ENCODE data around the gene CRHR1. TPM values are rescaled to one million over a fixed set of nuclear protein-coding genes. Genes with fewer than 3 reads are reported as not detected.

CRHR1 gene
- total and polyA plus RNA-seq, 4 donors, result 1.9 to 10.4 (median 5.6) TPM

DNA sequence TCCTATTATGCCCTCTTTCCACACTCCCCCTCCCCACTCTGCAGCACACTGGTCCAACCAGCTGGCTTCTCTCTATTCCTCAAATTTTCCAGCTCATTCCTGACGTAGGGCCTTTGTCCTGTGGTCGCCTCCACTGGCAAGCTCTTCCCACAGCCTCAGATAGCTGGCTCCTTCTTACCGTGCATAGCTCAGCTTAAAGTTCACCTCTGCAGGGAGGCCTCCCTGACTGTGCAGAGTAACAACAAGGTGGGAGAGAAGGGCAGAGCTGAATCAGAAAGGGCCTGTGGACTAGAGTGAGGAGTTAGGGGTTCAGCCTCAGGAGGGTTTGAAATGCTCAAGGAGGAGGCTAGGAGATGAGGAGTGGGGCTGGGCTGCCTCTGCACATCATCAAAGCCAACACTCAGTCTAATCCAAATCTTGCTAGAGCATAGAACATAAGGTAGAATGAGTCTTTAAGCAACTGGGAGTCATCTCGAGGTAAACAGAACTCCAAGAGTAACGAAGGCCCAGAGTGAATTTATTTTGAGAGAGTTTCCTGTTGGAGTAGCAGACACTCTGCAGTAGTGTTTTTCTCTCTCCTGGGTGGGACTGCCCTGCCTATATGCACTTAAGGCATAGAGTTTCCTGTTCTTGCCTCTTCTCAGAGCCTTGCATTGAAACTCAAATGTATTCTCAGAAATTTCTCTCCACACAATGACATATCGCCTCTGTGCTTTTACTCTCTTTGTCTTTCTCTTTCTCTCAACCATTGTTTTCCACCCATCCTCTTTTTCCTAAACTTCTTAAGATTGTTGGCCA, 79.9 kb downstream of the CRHR1 start:
- Histone ChIP-seq H3K9me3 (ENCODE audit: control insufficient read depth, insufficient read depth, low read length) (no peaks in the 10 kb centered on the region), H3K27me3 (ENCODE audit: control insufficient read depth, insufficient read depth, low read length) (no peaks in the 10 kb centered on the region), H3K36me3 (ENCODE audit: control insufficient read depth, insufficient read depth, low read length) (no peaks in the 10 kb centered on the region), H3K4me3 (ENCODE audit: low read depth, low read length) (no peak overlapping the region), H3K27ac (ENCODE audit: low read depth, low read length) (no peak overlapping the region), H3K4me1 (ENCODE audit: control insufficient read depth, insufficient read depth, low read length) (no peaks in the 10 kb centered on the region)
- DNase-seq (ENCODE audit: low read depth in 4 of 6, low spot score in 6 of 6), result no peak
- WGBS (ENCODE audit: insufficient coverage), result 57% methylated on average over 3 of the region's 6 CpGs

DNA sequence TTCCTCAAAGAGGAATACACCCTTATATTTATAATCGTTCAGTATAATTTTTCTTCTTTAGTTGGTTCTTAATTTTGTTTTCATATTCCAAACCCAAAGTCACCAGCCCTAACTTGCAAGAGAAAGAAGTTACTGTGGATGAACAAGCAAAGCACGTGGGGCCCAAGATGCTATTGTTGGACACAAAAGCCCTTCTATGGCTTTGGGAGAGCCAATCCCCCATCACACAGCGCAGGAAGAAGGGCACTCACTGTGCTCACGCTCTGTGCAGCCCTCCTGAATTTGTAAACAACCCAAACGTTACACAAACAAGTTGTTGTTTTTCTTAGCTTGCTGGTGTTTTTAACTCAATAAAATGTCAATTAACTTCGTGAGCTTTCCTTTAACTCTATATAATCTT, 83.1 kb downstream of the CRHR1 start:
- WGBS (ENCODE audit: insufficient coverage), result 57% methylated on average over 1 of the region's 6 CpGs
- DNase-seq (ENCODE audit: low read depth in 4 of 6, low spot score in 6 of 6), result peak in 2 of 6 donors; percentile 11 to 36

DNA sequence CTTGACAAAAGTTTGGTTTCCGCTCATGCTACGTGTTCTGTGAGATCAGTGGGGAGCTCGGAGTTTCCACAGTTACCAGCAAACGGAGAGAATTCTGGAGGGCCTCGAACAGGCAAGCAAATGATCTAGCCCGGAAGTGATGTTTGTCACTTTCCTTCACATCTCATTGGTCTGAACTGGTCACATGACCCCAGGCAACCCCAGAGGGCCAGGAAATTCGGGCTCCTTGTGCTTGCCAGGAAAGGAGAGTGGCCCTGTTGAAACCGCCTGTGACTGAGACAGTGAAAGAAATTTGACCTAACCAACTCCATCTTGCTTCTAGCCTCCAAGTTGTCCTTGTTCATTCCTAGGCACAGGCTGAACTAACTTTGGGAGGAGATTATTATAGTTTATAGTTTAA, 83.6 kb downstream of the CRHR1 start:
- Histone ChIP-seq H3K9me3 (ENCODE audit: control insufficient read depth, insufficient read depth, low read length) (no peaks in the 10 kb centered on the region), H3K27me3 (ENCODE audit: control insufficient read depth, insufficient read depth, low read length) (no peaks in the 10 kb centered on the region), H3K4me3 (ENCODE audit: low read depth, low read length) (no peak overlapping the region), H3K36me3 (ENCODE audit: control insufficient read depth, insufficient read depth, low read length) (no peaks in the 10 kb centered on the region), H3K27ac (ENCODE audit: low read depth, low read length) (no peak overlapping the region), H3K4me1 (ENCODE audit: control insufficient read depth, insufficient read depth, low read length) (no peaks in the 10 kb centered on the region)
- WGBS (ENCODE audit: insufficient coverage), result 69% methylated on average over 7 of the region's 8 CpGs
- DNase-seq (ENCODE audit: low read depth in 4 of 6, low spot score in 6 of 6), result no peak

More for the DNA sequence above, 83.1 kb downstream of the CRHR1 start:
- H3K4me3 ChIP-seq (ENCODE audit: low read depth, low read length), result no peak overlapping the region
- no peaks in the 10 kb centered on the region for H3K36me3 ChIP-seq (ENCODE audit: control insufficient read depth, insufficient read depth, low read length)
- no peaks in the 10 kb centered on the region for H3K27me3 ChIP-seq (ENCODE audit: control insufficient read depth, insufficient read depth, low read length)
- H3K9me3 ChIP-seq (ENCODE audit: control insufficient read depth, insufficient read depth, low read length), result no peaks in the 10 kb centered on the region
- H3K27ac ChIP-seq (ENCODE audit: low read depth, low read length), result no peak overlapping the region
- no peaks in the 10 kb centered on the region for H3K4me1 ChIP-seq (ENCODE audit: control insufficient read depth, insufficient read depth, low read length)

DNA sequence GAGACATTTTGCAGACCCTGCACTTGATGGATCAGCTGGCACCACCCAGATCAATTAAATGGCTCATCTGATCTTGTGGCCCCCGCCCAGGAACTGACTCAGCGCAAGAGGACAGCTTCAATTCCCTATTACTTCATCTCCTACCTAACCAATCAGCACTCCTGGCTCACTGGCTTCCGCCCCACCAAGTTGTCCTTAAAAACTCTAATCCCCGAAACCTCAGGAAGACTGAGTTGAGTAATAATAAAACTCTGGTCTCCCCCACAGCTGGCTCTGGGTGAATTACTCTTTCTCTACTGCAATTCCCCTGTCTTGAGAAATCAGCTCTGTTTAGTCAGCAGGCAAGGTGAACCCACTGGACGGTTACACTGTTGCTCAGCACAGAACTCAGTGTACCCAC, 84.2 kb downstream of the CRHR1 start:
- Histone ChIP-seq H3K4me3 (ENCODE audit: low read depth, low read length) (no peak overlapping the region), H3K4me1 (ENCODE audit: control insufficient read depth, insufficient read depth, low read length) (no peaks in the 10 kb centered on the region), H3K36me3 (ENCODE audit: control insufficient read depth, insufficient read depth, low read length) (no peaks in the 10 kb centered on the region), H3K27ac (ENCODE audit: low read depth, low read length) (no peak overlapping the region), H3K9me3 (ENCODE audit: control insufficient read depth, insufficient read depth, low read length) (no peaks in the 10 kb centered on the region), H3K27me3 (ENCODE audit: control insufficient read depth, insufficient read depth, low read length) (no peaks in the 10 kb centered on the region)
- no peak for DNase-seq (ENCODE audit: low read depth in 4 of 6, low spot score in 6 of 6)
- 60% methylated on average over 3 of the region's 5 CpGs for WGBS (ENCODE audit: insufficient coverage)

DNA sequence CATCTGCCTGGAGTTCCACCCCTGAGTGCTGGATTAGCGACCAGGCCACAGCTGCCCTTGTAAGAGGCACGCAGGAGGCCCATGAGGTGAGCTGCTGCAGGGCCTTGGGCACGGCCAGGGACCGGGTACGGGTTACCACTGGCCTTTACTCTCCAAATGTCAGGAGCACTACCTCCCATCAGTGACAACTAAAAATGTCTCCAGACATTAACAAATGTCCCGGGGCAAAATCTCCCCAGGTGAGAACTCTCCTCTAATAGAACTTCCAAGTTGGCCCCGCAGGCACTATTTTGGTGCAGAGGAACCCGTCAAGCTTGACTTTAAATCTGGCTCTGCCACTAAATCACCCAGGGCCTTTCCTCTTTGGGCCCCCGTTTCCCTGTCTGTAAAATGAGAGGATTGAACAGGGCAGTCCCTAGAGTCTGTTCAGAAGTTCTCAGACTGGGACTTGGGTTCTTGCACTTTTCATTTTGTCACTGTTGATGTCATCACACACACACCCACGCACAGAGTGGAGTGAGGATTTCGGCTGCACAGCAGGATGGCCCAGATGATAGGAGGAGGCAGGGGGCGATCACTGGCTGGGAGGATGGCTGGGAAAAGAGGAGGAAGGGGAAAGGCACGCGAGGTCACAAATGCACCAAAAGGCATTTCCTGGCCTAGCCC, 85.7 kb downstream of the CRHR1 start:
- Histone ChIP-seq H3K9me3 (ENCODE audit: control insufficient read depth, insufficient read depth, low read length) (no peaks in the 10 kb centered on the region), H3K27ac (ENCODE audit: low read depth, low read length) (no peak overlapping the region), H3K4me1 (ENCODE audit: control insufficient read depth, insufficient read depth, low read length) (no peaks in the 10 kb centered on the region), H3K36me3 (ENCODE audit: control insufficient read depth, insufficient read depth, low read length) (no peaks in the 10 kb centered on the region), H3K27me3 (ENCODE audit: control insufficient read depth, insufficient read depth, low read length) (no peaks in the 10 kb centered on the region), H3K4me3 (ENCODE audit: low read depth, low read length) (no peak overlapping the region)
- no peak for DNase-seq (ENCODE audit: low read depth in 4 of 6, low spot score in 6 of 6)
- WGBS (ENCODE audit: insufficient coverage), result 84% methylated on average over 7 of the region's 14 CpGs

DNA sequence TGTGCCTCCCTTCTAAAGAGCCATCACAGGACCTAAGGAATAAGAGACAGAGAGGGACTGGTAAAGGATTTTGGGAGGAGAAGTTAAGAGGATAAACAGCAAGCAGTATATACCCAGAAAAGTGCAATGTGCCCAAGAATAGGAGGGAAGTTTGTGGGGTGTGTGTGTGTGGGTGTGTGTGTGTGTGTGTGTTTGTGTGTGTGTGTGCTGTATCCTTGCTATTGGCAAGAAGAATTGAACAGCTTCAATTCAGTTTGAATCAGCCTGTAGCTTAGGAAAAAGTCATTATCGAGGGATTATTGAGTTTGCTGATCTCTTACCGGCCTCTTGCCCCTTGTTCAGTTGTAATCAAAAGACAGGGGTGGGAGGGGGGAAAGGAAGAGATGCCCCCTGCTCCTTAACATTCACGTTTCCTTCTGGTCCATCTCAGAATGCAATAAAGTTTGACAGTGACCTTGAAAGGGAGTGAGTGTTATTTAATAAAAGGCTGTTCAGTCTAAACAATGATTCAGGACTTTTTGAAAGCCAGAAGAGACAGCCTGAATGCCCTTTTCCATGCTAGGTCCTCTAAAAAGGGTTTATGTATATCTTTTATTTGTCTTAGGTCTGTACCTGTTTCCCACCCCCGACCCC, 86.3 kb downstream of the CRHR1 start:
- Histone ChIP-seq H3K27me3 (ENCODE audit: control insufficient read depth, insufficient read depth, low read length) (no peaks in the 10 kb centered on the region), H3K4me1 (ENCODE audit: control insufficient read depth, insufficient read depth, low read length) (no peaks in the 10 kb centered on the region), H3K27ac (ENCODE audit: low read depth, low read length) (no peak overlapping the region), H3K36me3 (ENCODE audit: control insufficient read depth, insufficient read depth, low read length) (no peaks in the 10 kb centered on the region), H3K9me3 (ENCODE audit: control insufficient read depth, insufficient read depth, low read length) (no peaks in the 10 kb centered on the region), H3K4me3 (ENCODE audit: low read depth, low read length) (no peak overlapping the region)
- 50% methylated on average over 1 of the region's 4 CpGs for WGBS (ENCODE audit: insufficient coverage)
- no peak for DNase-seq (ENCODE audit: low read depth in 4 of 6, low spot score in 6 of 6)

DNA sequence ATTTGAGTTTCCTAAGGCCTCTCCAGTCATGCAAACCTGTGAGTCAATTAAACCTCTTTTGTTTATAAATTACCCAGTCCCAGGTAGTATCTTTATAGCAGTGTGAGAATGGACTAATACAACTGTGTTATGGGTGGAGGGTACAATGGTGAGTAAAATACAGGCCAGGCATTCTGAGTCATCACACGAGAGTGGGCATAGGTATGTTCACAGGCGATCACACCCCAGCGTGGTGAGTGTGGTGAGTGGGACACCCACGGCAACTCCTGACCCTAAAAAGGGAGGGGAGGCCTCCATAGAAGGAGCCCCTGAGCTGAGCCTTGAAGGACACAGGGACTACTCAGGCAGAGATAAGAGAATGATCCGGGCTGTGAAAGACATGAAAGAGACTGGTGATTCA, 87.6 kb downstream of the CRHR1 start:
- no peak for DNase-seq (ENCODE audit: low read depth in 4 of 6, low spot score in 6 of 6)
- Histone ChIP-seq H3K4me1 (ENCODE audit: control insufficient read depth, insufficient read depth, low read length) (no peaks in the 10 kb centered on the region), H3K4me3 (ENCODE audit: low read depth, low read length) (no peak overlapping the region), H3K27ac (ENCODE audit: low read depth, low read length) (no peak overlapping the region), H3K27me3 (ENCODE audit: control insufficient read depth, insufficient read depth, low read length) (no peaks in the 10 kb centered on the region), H3K36me3 (ENCODE audit: control insufficient read depth, insufficient read depth, low read length) (no peaks in the 10 kb centered on the region), H3K9me3 (ENCODE audit: control insufficient read depth, insufficient read depth, low read length) (no peaks in the 10 kb centered on the region)
- 65% methylated on average over 5 of the region's 5 CpGs for WGBS (ENCODE audit: insufficient coverage)

DNA sequence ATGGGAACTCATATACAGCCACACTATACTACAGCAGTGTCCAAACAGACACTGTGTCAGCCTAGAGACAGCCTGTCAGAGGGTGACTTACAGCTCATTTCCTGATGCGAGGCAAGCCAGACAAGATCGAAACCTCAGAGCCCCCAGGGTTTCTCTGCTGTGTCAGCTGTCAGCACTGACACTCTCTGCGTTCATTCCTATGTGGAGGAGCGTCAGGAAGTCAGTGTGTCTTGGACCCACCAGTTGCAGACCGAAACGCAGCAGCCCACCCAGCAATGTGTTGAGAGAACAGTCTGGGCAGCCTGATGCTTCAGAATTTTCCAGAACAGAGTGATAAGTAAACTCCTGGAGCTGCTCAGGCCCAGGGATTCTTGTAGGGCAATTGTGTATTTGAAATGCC, 89.6 kb downstream of the CRHR1 start:
- no peaks in the 10 kb centered on the region for H3K9me3 ChIP-seq (ENCODE audit: control insufficient read depth, insufficient read depth, low read length)
- DNase-seq (ENCODE audit: low read depth in 4 of 6, low spot score in 6 of 6), result peak in 1 of 6 donors; percentile 7
- H3K27me3 ChIP-seq (ENCODE audit: control insufficient read depth, insufficient read depth, low read length), result no peaks in the 10 kb centered on the region
- H3K27ac ChIP-seq (ENCODE audit: low read depth, low read length), result no peak overlapping the region
- no peak overlapping the region for H3K4me3 ChIP-seq (ENCODE audit: low read depth, low read length)
- H3K36me3 ChIP-seq (ENCODE audit: control insufficient read depth, insufficient read depth, low read length), result no peaks in the 10 kb centered on the region
- WGBS (ENCODE audit: insufficient coverage), result 30% methylated on average over 6 of the region's 6 CpGs
- H3K4me1 ChIP-seq (ENCODE audit: control insufficient read depth, insufficient read depth, low read length), result no peaks in the 10 kb centered on the region

DNA sequence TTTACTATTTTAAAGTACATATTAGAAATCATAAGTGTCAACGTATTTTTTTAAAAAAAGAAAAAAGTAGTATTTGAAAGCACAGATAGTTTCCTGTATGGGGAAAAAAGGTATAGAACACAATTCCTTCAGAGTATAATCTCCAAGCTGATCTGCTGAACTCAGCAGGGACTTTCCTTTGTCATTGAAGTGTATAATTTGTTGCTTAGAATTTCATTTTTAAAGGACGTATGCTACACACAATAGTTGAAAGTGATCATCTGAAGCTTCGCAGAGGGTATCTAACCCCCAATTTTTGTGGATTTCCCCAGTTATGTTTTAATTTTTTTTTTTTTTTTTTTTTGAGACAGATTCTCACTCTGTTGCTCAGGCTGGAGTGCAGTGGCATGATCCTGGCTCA, 90.0 kb downstream of the CRHR1 start:
- DNase-seq (ENCODE audit: low read depth in 4 of 6, low spot score in 6 of 6), result no peak
- Histone ChIP-seq H3K36me3 (ENCODE audit: control insufficient read depth, insufficient read depth, low read length) (no peaks in the 10 kb centered on the region), H3K4me3 (ENCODE audit: low read depth, low read length) (no peak overlapping the region), H3K27me3 (ENCODE audit: control insufficient read depth, insufficient read depth, low read length) (no peaks in the 10 kb centered on the region), H3K27ac (ENCODE audit: low read depth, low read length) (no peak overlapping the region), H3K4me1 (ENCODE audit: control insufficient read depth, insufficient read depth, low read length) (no peaks in the 10 kb centered on the region), H3K9me3 (ENCODE audit: control insufficient read depth, insufficient read depth, low read length) (no peaks in the 10 kb centered on the region)
- WGBS (ENCODE audit: insufficient coverage), result no CpG with 5 or more reads among the region's 3 CpGs
